ENCODE measurements around the gene DYSF.

DNA sequence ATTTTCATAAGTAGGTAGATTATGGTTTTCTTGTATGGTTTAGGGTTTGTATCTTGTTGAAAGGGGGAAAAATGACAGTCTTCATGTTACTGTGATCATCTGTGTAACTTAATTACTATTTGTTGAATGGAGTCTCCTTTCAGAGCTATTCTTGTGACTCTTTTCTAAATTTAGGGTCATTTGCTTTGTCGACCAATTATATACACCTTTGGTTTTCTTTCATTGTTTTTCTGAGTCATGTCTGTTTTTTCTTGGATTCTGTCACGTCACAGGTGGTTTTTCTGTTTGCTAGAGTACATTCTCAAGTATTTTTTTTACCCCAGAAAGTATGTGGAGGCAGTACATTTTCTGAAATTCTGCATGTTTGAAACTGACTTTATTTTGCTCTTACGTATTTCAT, 43.8 kb upstream of the DYSF start:
- TF ChIP-seq, protein P1, sequence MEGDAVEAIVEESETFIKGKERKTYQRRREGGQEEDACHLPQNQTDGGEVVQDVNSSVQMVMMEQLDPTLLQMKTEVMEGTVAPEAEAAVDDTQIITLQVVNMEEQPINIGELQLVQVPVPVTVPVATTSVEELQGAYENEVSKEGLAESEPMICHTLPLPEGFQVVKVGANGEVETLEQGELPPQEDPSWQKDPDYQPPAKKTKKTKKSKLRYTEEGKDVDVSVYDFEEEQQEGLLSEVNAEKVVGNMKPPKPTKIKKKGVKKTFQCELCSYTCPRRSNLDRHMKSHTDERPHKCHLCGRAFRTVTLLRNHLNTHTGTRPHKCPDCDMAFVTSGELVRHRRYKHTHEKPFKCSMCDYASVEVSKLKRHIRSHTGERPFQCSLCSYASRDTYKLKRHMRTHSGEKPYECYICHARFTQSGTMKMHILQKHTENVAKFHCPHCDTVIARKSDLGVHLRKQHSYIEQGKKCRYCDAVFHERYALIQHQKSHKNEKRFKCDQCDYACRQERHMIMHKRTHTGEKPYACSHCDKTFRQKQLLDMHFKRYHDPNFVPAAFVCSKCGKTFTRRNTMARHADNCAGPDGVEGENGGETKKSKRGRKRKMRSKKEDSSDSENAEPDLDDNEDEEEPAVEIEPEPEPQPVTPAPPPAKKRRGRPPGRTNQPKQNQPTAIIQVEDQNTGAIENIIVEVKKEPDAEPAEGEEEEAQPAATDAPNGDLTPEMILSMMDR (optimal IDR thresholded peaks at IDR 0.05 in 1 of 3, IDR thresholded peaks at IDR 0.05 in 1 of 3, conservative IDR thresholded peaks at IDR 0.05 in 1 of 3; ENCODE audit: extremely low read depth in 1 of 3, insufficient read depth in 2 of 3, low read length in 3 of 3): no peak
- TF ChIP-seq EZH2 (IDR thresholded peaks at IDR 0.05; ENCODE audit: low read length): no peak

Measured in keratinocyte (primary cell).